Measurements from ENCODE around the gene KCND2.

KCND2 gene

GRCh38 chr7:120519224-120519623, 246.2 kb downstream of the KCND2 start:
- no peak overlapping the region for H2AFZ ChIP-seq (ENCODE audit: low read length)
- H3K23ac ChIP-seq (ENCODE audit: low read depth, low read length, poor library complexity), result no peak overlapping the region
- H2AK5ac ChIP-seq (ENCODE audit: low read depth, low read length), result no peak overlapping the region
- H3K79me1 ChIP-seq (ENCODE audit: low read depth, low read length), result no peaks in the 10 kb centered on the region
- no peak overlapping the region for H2BK12ac ChIP-seq (ENCODE audit: low read length)
- H3K4me1 ChIP-seq (ENCODE audit: control insufficient read depth in 2 of 2, insufficient read depth in 1 of 2, low read depth in 1 of 2, low read length in 2 of 2), result peaks cover 0 to 2% of the 10 kb centered on the region in 2 donors
- no peak overlapping the region for H2BK15ac ChIP-seq (ENCODE audit: low read length)
- no peak overlapping the region for H2BK120ac ChIP-seq (ENCODE audit: low read depth, low read length)
- no peak for DNase-seq (ENCODE audit: low spot score)
- no peak overlapping the region for H3K14ac ChIP-seq (ENCODE audit: low read length)
- no peak overlapping the region for H3K18ac ChIP-seq (ENCODE audit: low read length)
- no peak overlapping the region for H4K91ac ChIP-seq (ENCODE audit: low read depth, low read length, poor library complexity)
- no peak overlapping the region for H3K4me3 ChIP-seq (ENCODE audit: low read length in 2 of 2)
- no CpG with 5 or more reads among the region's 3 CpGs for WGBS, 2 donors (ENCODE audit: extremely low coverage in 2 of 2, insufficient read length in 2 of 2, insufficient replicate concordance in 1 of 2)
- H4K8ac ChIP-seq (ENCODE audit: low read depth, low read length), result no peak overlapping the region
- no peak overlapping the region for H3K4ac ChIP-seq (ENCODE audit: low read length)
- no peaks in the 10 kb centered on the region for H3K36me3 ChIP-seq (replicated peaks in 1 of 2; ENCODE audit: control insufficient read depth in 2 of 2, insufficient read depth in 2 of 2, low read length in 2 of 2)
- no peak overlapping the region for H3K27ac ChIP-seq (replicated peaks; ENCODE audit: low read length)
- H3K27me3 ChIP-seq (ENCODE audit: control insufficient read depth in 3 of 3, insufficient read depth in 3 of 3, low read depth in 1 of 3, low read length in 3 of 3), result no peaks in the 10 kb centered on the region
- H3K9me3 ChIP-seq (replicated peaks in 1 of 2; ENCODE audit: control insufficient read depth in 2 of 2, insufficient read depth in 1 of 2, low read depth in 1 of 2, low read length in 2 of 2), result no peaks in the 10 kb centered on the region
- no peak overlapping the region for H3K4me2 ChIP-seq (ENCODE audit: insufficient read depth, low read length, poor library complexity, severe bottlenecking)
- H2BK5ac ChIP-seq (ENCODE audit: low read length), result no peak overlapping the region
- no peak overlapping the region for H3K9ac ChIP-seq (ENCODE audit: low read depth, low read length, poor library complexity)

DNA sequence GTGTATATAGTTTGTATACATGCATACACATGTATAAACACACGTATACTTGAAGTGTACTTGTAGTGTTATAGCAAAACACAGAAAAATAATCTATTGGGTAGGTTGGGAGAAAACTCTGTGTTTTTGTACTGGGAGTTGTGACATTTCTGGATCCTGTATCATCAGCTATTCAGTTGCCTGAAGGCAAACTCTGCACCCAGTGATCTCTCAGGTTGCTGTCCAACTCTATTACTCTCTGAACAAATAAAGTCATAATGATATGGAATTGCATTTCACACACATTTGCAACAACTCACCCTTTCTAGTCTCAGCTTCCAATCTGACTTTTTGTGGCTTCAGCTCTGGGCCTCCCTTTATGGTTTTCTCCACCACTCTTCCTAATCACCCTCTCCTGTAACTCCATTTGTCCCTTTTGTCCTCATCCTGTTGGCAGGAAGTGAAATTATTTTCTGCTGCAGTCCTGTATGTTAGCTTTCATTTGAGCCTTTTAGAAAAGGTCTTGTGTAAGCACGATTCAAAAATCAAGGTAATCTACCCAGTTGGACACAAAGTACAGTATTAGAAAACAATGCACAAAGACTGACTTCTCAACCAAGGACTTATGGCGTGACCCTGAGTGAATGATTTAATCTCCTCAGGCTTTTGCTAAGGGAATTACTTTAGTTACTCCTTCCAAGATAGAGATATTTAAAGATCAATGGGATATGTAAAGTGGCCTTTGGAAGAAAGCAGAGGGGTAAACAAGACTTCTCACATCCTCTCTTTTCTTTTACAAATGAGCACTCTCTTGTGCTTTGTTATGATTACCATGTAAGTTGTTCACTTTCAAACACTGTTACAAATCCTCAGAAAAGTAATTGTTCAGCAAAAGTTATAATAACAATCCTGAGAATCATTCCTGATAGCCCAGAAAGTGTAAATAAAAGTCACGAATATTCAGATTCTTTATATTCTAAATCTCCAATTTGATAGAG, 249.1 kb downstream of the KCND2 start:
- DNase-seq (ENCODE audit: low spot score), result no peak
- Histone ChIP-seq H3K27me3 (ENCODE audit: control insufficient read depth in 3 of 3, insufficient read depth in 3 of 3, low read depth in 1 of 3, low read length in 3 of 3) (no peaks in the 10 kb centered on the region), H3K4ac (ENCODE audit: low read length) (no peak overlapping the region), H3K9me3 (replicated peaks in 1 of 2; ENCODE audit: control insufficient read depth in 2 of 2, insufficient read depth in 1 of 2, low read depth in 1 of 2, low read length in 2 of 2) (no peaks in the 10 kb centered on the region), H4K91ac (ENCODE audit: low read depth, low read length, poor library complexity) (no peak overlapping the region), H2AFZ (ENCODE audit: low read length) (peak overlapping the region; percentile 31), H3K23ac (ENCODE audit: low read depth, low read length, poor library complexity) (no peak overlapping the region), H3K14ac (ENCODE audit: low read length) (no peak overlapping the region), H3K9ac (ENCODE audit: low read depth, low read length, poor library complexity) (no peak overlapping the region), H2AK5ac (ENCODE audit: low read depth, low read length) (no peak overlapping the region), H2BK12ac (ENCODE audit: low read length) (no peak overlapping the region), H3K36me3 (replicated peaks in 1 of 2; ENCODE audit: control insufficient read depth in 2 of 2, insufficient read depth in 2 of 2, low read length in 2 of 2) (no peaks in the 10 kb centered on the region), H3K4me1 (ENCODE audit: control insufficient read depth in 2 of 2, insufficient read depth in 1 of 2, low read depth in 1 of 2, low read length in 2 of 2) (peaks cover 0 to 2% of the 10 kb centered on the region in 2 donors), H3K18ac (ENCODE audit: low read length) (no peak overlapping the region), H4K8ac (ENCODE audit: low read depth, low read length) (no peak overlapping the region), H2BK5ac (ENCODE audit: low read length) (no peak overlapping the region), H2BK120ac (ENCODE audit: low read depth, low read length) (no peak overlapping the region), H3K79me1 (ENCODE audit: low read depth, low read length) (no peaks in the 10 kb centered on the region), H3K4me2 (ENCODE audit: insufficient read depth, low read length, poor library complexity, severe bottlenecking) (no peak overlapping the region), H3K27ac (replicated peaks; ENCODE audit: low read length) (no peak overlapping the region), H2BK15ac (ENCODE audit: low read length) (no peak overlapping the region), H3K4me3 (ENCODE audit: low read length in 2 of 2) (no peak overlapping the region)
- WGBS, 2 donors (ENCODE audit: extremely low coverage in 2 of 2, insufficient read length in 2 of 2, insufficient replicate concordance in 1 of 2), result no CpG with 5 or more reads among the region's 4 CpGs

- Histone ChIP-seq H3K36me3 (replicated peaks in 1 of 2; ENCODE audit: control insufficient read depth in 2 of 2, insufficient read depth in 2 of 2, low read length in 2 of 2) (no peaks in the 10 kb centered on the region), H3K79me1 (ENCODE audit: low read depth, low read length) (no peaks in the 10 kb centered on the region), H3K4me1 (ENCODE audit: control insufficient read depth in 2 of 2, insufficient read depth in 1 of 2, low read depth in 1 of 2, low read length in 2 of 2) (peaks cover 0 to 2% of the 10 kb centered on the region in 2 donors), H2AK5ac (ENCODE audit: low read depth, low read length) (no peak overlapping the region), H2BK5ac (ENCODE audit: low read length) (no peak overlapping the region), H3K4ac (ENCODE audit: low read length) (no peak overlapping the region), H3K18ac (ENCODE audit: low read length) (no peak overlapping the region), H3K9ac (ENCODE audit: low read depth, low read length, poor library complexity) (no peak overlapping the region), H3K14ac (ENCODE audit: low read length) (no peak overlapping the region), H3K27ac (replicated peaks; ENCODE audit: low read length) (no peak overlapping the region), H3K4me3 (ENCODE audit: low read length in 2 of 2) (no peak overlapping the region), H4K8ac (ENCODE audit: low read depth, low read length) (no peak overlapping the region), H3K27me3 (ENCODE audit: control insufficient read depth in 3 of 3, insufficient read depth in 3 of 3, low read depth in 1 of 3, low read length in 3 of 3) (no peaks in the 10 kb centered on the region), H3K4me2 (ENCODE audit: insufficient read depth, low read length, poor library complexity, severe bottlenecking) (no peak overlapping the region), H3K23ac (ENCODE audit: low read depth, low read length, poor library complexity) (no peak overlapping the region), H3K9me3 (replicated peaks in 1 of 2; ENCODE audit: control insufficient read depth in 2 of 2, insufficient read depth in 1 of 2, low read depth in 1 of 2, low read length in 2 of 2) (no peaks in the 10 kb centered on the region), H4K91ac (ENCODE audit: low read depth, low read length, poor library complexity) (no peak overlapping the region), H2BK15ac (ENCODE audit: low read length) (no peak overlapping the region), H2BK120ac (ENCODE audit: low read depth, low read length) (no peak overlapping the region), H2AFZ (ENCODE audit: low read length) (no peak overlapping the region), H2BK12ac (ENCODE audit: low read length) (no peak overlapping the region)
- DNase-seq (ENCODE audit: low spot score), result no peak
- WGBS, 2 donors (ENCODE audit: extremely low coverage in 2 of 2, insufficient read length in 2 of 2, insufficient replicate concordance in 1 of 2), result no CpG with 5 or more reads among the region's 7 CpGs
Observed at GRCh38 chr7:120523985-120524384, 251.0 kb downstream of the KCND2 start.

- H2AK5ac ChIP-seq (ENCODE audit: low read depth, low read length), result no peak overlapping the region
- H2AFZ ChIP-seq (ENCODE audit: low read length), result no peak overlapping the region
- H2BK12ac ChIP-seq (ENCODE audit: low read length), result no peak overlapping the region
- H3K36me3 ChIP-seq (replicated peaks in 1 of 2; ENCODE audit: control insufficient read depth in 2 of 2, insufficient read depth in 2 of 2, low read length in 2 of 2), result no peaks in the 10 kb centered on the region
- WGBS, 2 donors (ENCODE audit: extremely low coverage in 2 of 2, insufficient read length in 2 of 2, insufficient replicate concordance in 1 of 2), result no CpG with 5 or more reads among the region's 5 CpGs
- no peak overlapping the region for H3K4me2 ChIP-seq (ENCODE audit: insufficient read depth, low read length, poor library complexity, severe bottlenecking)
- H4K91ac ChIP-seq (ENCODE audit: low read depth, low read length, poor library complexity), result no peak overlapping the region
- H3K18ac ChIP-seq (ENCODE audit: low read length), result no peak overlapping the region
- no peaks in the 10 kb centered on the region for H3K9me3 ChIP-seq (replicated peaks in 1 of 2; ENCODE audit: control insufficient read depth in 2 of 2, insufficient read depth in 1 of 2, low read depth in 1 of 2, low read length in 2 of 2)
- H3K9ac ChIP-seq (ENCODE audit: low read depth, low read length, poor library complexity), result no peak overlapping the region
- no peak overlapping the region for H2BK5ac ChIP-seq (ENCODE audit: low read length)
- H2BK15ac ChIP-seq (ENCODE audit: low read length), result no peak overlapping the region
- H3K14ac ChIP-seq (ENCODE audit: low read length), result no peak overlapping the region
- H3K23ac ChIP-seq (ENCODE audit: low read depth, low read length, poor library complexity), result no peak overlapping the region
- H3K4me3 ChIP-seq (ENCODE audit: low read length in 2 of 2), result no peak overlapping the region
- H3K4ac ChIP-seq (ENCODE audit: low read length), result no peak overlapping the region
- H3K79me1 ChIP-seq (ENCODE audit: low read depth, low read length), result no peaks in the 10 kb centered on the region
- no peak overlapping the region for H3K27ac ChIP-seq (replicated peaks; ENCODE audit: low read length)
- no peaks in the 10 kb centered on the region for H3K27me3 ChIP-seq (ENCODE audit: control insufficient read depth in 3 of 3, insufficient read depth in 3 of 3, low read depth in 1 of 3, low read length in 3 of 3)
- no peak overlapping the region for H4K8ac ChIP-seq (ENCODE audit: low read depth, low read length)
- peaks cover 0 to under 1% of the 10 kb centered on the region in 2 donors for H3K4me1 ChIP-seq (ENCODE audit: control insufficient read depth in 2 of 2, insufficient read depth in 1 of 2, low read depth in 1 of 2, low read length in 2 of 2)
- no peak for DNase-seq (ENCODE audit: low spot score)
- H2BK120ac ChIP-seq (ENCODE audit: low read depth, low read length), result no peak overlapping the region
Observed at GRCh38 chr7:120526902-120527509, 254.0 kb downstream of the KCND2 start.

All from neuronal stem cell (in vitro differentiated cells).